Uterus (tissue), 2 donors: ENCODE results near the gene TVP23A.

ENCODE experiments used
- CTCF ChIP-seq, 4 experiments: fragments of 200-600 bp in 2 of 4; fragments of 450-650 bp in 2 of 4; sonication (generic) in 2 of 4; IDR thresholded peaks; one replicate each; pipeline ENCODE4 v1.5.1; 2016 to 2019; ENCODE audit warnings: antibody characterized with exemption in 4 of 4, mild to moderate bottlenecking in 2 of 4, moderate library complexity in 1 of 4
- POLR2A ChIP-seq, 2 donors: fragments of 450-650 bp; IDR thresholded peaks; one replicate each; pipeline ENCODE4 v1.6.1; 2016; ENCODE audit warnings: antibody characterized with exemption in 2 of 2, mild to moderate bottlenecking in 1 of 2, moderate library complexity in 1 of 2

GRCh38 chr16:10782628-10783027 is 36.0 kb downstream of the TVP23A start:
- TF ChIP-seq CTCF (IDR thresholded peaks at IDR 0.05) (no peak), POLR2A (IDR thresholded peaks at IDR 0.05) (no peak)
